ENCODE measurements around the gene RPL10A.

Gene RPL10A

DNA sequence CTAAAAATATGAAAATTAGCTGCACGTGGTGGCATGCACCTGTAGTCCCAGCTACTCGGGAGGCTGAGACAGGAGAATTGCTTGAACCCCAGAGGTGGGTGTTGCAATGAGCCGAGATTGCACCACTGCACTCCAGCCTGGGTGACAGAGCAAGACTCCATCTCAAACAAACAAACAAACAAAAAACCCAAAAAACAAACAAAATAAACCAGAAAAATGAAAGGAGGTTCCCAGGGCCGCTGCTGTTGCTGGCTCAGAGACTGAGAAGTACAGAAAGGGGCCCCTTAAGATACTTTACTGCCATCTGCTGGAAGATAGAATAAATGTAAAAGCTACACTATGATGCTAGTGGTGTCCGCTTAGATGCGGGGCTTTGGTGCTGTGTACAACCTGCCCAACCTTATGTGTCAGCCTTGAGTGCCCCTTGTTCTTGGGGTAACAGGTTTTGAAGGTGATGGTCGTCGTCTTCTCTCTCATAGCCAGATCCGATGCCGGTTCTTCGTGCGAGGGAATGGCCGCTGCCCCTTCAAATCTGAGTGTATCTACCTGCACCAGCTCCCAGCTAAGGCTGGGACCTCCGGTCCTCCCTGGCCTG is 18.8 kb upstream of the RPL10A start:
- DNase-seq: peak; percentile 41

DNA sequence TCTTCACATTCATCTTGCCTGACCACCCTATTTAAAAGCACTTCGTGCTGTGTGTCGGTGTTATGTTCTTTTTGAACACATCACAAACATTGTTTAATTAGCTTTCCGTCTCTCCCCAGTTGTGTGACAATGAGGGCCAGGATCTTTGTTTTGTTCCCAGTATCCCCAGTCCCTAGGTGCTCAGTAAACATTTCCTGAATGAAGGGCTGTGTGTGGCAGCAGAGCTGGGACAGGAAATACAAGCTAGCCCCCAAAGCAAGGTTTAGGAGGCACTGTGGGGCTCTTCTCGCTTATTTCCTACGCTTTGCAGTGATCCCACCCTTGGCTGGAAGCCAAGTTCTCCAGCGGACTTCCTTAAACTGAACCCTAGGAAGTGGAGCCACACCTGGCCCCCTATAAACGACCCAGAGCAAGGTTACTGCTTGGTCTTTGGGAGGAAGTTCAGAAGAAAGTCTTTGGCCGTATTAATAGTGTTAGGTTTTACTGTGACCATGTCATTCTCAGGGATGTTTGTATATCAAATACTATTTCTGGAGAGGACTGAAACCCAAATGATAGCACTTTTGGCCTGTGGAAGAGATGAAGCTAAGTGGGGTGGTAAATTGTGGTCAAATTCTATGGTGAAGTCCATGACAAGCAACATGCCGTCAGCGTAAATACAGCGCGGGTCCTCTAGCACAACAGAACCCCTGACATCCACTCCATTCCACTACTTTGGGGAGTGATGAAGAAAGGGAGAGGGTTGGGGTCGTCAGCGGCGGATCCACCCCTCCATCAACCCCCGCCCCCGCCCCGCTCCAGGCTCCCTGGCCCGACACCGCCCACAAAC is 16.6 kb upstream of the RPL10A start:
- no peak for DNase-seq

DNA sequence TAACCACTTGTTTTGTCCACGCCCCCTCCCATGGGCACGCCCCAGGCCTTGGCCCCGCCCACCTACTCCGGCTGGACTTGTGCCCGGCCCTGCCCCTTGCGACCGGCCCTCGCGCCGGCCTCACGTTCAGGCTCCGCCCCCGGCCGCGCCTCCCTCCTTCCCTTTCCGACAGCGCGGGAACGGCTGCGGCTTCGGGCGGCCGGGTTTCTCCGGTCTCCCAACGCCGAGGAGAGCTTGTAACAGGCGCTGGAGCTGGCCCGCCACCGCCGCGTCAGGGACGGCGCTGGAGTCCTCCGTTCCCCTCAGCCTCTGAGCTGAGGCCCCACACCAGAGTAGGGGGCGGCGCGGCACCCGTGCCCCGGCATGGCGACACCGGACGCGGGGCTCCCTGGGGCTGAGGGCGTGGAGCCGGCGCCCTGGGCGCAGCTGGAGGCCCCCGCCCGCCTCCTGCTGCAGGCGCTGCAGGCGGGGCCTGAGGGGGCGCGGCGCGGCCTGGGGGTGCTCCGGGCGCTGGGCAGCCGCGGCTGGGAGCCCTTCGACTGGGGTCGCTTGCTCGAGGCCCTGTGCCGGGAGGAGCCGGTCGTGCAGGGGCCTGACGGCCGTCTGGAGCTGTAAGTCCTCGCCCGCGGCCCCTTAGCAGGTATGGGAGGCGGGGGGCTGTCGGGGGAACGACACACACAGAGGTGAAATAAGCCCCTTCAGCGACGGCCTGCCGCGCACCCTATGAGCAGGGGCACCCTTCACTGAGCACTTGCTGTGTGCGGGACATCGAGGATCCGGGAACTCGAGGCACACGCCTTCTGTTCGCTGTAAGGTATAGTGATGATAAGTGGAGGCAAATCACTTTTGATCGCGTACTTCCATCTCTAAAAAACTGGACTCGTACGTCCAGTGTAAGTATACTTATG is 15.8 kb upstream of the RPL10A start, which contains the start of gene FANCE:
Gene FANCE, plus strand, starts transcription at position 156 of the 908 bp plus-strand sequence. Its CDS starts 208 bp downstream, at position 364.
- peak; percentile 98 for DNase-seq

DNA sequence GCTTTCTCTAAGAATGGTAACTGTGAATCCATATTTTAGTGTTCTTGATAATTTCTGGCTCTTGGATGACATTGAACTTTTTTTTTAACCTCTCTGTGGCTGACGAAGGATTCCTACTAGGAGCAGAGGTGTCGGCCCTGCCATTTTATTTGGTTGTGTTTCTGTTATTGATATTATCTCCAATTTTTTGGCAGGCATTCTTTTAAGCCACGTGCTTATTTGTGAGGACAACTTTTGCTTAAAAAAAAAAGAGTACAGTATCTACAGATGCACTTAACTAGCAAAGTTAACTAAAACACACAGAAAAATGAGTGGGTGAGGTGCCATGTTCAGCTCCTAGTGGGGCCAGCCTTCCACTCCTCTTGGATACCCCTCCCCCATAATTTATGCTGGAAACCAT is 15.0 kb upstream of the RPL10A start:
- no peak for DNase-seq

DNA sequence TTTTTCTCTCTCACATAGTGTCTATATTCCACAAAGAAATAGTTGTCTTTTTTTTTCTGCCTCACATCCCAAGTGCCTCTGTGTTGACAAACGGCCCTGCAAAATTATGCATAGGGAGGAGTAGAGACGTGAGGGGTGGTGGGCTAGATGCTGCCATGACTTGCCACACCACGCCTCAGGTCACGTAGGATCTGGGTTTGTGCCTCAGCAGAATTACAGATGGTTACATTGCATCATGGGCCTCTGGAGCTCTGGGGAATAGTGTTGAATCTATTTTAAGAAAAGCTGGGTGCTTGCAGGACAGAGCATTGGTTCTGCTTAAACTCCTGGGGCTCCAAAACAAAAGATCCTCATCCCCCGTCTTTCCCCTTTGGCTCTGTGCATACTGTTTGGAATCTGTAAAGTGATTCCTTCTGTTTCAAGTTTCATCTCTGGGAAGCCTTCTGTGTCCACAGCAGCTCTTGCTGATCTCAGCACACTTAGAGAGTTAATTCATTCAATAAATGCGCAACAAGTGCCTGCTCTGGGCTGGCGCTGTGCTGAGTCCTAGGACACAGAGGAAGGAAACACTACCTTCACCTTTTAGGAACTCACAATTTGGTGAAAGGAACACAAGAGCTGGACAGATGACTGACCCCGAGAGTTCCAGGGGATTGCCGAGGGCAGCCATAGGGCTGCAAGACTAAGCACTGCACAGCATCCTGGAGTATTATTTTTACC is 13.7 kb upstream of the RPL10A start:
- DNase-seq: no peak

DNA sequence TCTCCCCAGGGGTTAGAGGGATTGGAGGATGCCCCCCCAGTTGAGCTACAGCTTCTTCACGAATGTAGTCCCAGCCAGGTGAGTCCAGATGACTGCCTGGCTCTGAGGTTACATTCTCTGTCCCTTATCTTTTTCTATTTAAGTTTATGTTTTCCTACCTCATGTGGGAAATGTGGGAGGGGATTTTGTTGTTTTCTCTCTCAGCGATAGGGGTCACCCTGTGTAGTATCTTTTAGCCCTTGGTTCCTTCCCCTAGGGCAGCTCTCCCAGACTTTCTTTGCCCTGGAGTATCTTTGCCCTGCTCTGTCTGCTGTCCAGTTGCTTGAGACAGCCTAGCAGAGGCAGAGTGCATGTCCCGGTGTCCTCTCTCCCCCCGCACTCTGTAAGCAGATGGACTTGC is 10.3 kb upstream of the RPL10A start:
- no peak for DNase-seq

DNA sequence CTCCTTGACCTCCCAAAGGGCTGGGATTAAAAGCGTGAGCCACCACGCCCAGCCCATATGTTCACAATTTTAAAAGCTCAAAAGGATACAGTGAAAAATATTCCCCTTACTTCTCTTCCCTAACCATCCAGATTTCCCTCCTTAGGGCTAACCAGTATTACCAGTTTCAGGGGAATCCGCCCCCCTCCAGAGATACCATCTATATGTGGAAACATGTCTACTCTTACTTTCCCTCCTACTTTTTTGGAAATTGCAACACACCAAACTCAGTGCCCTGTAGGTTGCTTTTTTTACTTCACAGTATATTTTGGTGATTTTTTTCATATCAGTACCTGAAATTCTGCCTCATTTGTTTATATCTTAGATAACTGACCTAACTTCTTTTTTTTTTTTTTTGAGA is 6.9 kb upstream of the RPL10A start:
- DNase-seq: no peak

DNA sequence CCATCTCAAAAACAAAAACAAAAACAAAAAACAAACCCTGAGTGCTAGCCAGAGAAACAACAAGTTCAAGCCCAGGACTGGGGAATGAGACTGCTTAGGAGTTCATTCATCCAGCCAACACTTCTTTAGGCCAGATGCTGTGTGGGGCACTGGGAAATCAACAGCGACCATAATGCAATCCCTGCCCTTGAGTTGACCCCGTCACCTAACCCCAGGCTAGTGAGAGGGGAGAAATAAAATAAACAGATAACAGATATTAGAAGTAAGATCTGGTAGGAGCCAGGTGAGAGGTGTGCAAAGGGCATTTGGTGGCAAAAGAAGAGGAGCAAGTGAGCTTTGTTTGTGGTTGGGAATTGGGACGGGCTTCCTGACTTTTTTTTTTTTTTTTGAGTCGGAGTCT is 4.9 kb upstream of the RPL10A start:
- DNase-seq: no peak

DNA sequence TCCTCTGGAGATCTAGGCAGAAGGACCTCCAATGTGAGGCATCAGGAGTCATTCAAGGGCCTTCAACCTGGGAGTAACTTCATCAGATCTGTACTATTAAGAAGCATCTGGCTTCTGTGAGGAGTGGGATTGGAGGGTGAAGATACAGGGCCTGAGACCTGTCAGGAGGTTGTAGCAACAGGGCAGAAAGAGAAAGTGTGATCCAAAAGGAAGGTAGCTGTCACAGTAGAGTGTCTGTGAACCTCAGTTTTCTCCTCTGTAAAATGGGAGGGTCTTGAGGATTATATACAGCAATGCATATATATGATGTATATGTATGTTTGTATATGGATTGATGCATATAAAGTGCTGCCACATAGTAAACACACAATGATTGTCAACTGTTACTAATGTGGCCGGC is 2.6 kb upstream of the RPL10A start:
- no peak for DNase-seq

DNA sequence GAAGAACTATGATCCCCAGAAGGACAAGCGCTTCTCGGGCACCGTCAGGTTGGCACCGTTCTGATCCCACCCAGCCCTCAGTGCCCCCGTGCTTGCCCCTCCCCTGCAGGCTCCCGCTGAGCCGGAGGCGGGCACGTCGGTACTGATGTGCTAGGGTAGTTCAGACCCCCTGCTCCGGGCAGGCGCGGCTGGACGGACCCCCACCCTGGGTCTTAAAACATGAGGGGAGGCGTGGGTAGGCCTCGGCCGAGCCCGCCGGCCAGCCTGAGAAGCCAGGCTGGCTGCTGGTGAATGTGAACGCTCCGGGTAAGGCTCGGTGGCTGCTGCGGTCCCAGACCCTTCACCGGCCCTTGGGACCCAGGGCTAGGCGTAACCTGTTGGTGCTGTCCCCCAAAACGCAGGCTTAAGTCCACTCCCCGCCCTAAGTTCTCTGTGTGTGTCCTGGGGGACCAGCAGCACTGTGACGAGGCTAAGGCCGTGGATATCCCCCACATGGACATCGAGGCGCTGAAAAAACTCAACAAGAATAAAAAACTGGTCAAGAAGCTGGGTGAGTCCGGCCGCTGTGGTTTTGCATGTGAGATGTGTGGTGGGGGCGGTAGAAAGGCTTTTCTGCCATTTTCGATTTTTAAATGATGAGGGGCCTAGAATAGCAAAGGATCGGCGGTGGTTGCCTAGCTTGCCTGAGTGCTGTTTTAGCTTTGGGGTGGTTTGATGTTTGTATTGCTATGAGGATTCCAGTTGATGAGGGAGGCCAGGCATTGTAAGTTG is 964 bp downstream of the RPL10A start:
- no peak for DNase-seq

DNA sequence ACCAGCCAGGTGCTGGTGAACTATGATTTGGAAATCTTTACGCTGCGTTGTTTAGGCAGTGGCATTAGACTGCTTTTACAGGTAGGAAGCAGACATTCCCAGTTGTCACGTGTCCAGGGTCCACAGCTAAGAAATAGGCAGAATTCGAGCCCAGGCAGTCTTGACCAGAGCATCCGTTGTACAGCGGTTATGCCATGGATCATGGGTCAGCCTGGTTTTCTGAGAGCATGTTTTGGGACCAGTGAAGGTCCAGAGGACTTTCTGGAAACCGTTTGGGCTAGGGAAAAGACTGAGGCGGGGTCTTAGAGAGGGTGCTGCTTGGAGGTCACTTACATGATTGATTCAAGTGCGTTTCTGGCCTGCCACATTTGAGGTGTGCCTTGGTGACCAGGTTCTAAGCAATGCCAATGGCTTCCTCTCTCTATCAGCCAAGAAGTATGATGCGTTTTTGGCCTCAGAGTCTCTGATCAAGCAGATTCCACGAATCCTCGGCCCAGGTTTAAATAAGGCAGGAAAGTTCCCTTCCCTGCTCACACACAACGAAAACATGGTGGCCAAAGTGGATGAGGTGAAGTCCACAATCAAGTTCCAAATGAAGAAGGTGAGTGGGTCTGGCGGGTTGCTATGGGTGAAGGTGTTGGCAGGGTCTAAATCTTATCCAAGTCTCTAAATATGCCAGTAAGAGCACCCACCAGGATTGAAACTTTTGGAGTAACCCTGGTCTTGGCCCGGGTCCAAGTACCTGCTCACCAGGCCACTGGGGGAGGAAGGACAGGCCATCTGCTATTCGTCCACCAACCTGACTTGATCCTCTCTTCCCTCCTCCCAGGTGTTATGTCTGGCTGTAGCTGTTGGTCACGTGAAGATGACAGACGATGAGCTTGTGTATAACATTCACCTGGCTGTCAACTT is 1.8 kb downstream of the RPL10A start:
- DNase-seq: no peak

DNA sequence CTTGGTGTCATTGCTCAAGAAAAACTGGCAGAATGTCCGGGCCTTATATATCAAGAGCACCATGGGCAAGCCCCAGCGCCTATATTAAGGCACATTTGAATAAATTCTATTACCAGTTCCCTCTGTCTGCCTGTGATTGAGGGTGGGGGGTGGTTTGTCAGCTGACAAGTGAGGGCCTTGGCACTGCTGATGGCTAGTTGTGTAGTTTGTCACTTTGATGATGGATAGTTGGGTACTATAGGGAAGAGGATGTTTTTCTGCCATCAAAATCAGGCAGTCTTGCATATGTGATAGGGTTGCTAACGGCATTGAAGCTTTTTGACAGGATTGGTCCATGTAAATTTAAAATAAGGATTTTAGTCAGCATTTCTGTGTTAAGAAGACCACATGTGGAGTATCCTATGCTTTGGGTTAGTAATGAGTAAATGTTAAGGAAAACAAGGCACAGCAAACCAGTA is 2.5 kb downstream of the RPL10A start:
- DNase-seq: no peak

DNA sequence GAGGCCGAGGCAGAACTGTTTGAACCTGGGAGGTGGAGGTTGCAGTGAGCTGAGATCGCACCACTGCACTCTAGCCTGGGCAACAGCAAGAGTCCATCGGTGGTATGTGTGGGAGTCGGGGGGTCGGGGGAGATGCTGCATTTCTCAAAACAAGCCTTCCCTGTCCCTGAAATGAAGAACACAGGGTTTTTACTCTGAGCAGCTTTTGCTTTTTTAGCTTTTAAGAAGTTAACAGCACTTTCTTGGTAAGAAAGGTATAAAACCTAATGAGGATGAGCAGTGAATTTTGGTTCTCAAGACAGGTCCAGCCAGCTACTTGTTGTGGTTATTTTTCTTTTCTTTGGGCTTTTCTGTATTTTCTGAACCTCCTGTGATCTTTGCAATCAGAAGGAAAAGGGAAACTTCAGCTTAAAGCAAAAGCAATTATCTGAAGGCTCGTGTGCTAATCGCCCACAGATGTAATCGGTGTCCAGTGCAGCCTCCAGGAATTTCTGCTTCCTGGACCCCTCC is 3.7 kb downstream of the RPL10A start:
- DNase-seq: no peak

DNA sequence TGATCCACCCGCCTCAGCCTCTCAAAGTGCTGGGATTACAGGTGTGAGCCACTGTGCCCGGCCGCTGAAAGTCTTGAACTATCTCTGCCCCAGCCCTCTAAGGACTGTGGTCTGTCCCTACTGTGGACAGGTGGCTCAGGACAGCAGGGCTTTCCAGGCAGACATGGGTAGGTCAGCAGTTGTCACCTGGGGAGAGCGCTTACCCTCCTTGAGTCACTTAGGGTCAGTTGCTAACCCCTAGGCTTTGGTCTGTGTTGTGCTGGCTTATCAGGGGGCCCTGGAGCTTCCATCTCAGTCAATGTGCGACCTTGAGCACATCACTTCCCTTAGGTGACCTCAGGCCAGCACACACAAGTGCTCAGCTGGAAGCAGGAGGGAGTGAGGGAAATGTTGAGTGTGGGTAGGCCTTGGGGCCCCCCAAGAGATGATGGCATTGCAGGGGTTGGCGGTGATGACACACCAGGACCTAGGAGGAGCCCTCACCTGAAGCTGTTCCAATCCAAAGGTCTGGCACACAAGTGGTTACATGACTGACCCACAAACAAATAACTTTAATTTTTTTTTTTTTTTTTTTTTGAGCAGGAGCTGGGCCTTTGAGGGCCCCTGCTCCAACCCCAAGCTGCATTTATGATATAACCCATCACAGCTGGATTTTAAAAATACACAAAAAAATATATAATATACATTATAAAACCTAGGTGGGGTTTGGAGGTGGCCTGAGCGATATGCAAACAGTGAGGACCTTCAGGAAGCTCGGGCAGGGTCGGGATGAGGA is 5.1 kb downstream of the RPL10A start:
- no peak for DNase-seq

DNA sequence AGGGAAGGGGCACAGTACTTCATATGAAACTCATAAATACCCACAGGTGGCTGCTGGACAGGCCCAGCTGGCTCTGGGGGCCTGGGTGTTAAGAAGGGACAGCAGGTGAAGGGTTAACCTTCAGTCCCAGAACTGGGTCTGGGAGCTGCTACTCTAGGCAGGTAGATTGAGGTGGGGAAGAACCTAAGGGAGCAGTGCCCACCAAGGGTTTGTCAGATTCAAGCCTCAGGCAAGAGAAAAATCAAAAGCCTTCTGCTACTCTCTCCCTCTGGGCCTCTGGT is 5.6 kb downstream of the RPL10A start:
- DNase-seq: no peak

DNA sequence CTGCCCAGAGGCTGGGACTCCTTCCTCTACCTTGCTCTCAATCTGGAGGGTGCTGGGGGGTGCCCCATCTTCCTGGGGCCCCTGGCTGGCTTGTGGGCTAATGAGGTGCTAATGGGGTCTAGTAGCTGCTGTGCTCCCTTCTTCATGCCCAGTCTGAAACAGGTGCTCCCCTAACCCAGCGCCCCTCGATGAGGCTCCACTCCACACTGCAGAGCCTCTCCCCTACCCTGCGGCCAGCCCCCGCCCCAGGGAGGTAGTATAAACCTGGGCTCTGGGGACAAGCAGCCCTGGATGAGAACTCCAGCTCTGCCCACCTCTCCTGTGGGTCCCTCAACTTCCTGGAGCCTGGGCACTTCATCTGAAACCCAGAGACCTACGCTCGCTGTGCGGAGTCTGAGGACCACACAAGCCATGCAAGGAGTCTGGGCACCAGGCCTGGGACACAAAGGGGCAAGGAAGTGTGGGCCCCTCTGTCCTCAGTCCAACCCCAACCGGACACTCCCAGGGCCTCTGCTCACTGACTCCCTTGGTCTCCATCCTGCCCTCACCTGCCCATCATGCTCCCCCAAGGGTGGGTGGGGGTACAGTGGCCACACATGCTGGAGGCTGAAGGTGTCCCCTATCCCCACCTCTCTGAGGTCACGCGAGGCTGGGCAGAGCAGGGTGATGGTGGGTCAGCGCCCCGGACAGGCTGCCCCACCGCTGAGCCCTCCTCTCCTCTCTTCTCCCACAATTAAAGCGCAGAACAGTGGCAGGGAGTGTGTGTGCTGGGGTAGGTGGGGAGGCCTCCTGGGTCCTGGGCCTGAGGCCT is 6.1 kb downstream of the RPL10A start:
- no peak for DNase-seq

DNA sequence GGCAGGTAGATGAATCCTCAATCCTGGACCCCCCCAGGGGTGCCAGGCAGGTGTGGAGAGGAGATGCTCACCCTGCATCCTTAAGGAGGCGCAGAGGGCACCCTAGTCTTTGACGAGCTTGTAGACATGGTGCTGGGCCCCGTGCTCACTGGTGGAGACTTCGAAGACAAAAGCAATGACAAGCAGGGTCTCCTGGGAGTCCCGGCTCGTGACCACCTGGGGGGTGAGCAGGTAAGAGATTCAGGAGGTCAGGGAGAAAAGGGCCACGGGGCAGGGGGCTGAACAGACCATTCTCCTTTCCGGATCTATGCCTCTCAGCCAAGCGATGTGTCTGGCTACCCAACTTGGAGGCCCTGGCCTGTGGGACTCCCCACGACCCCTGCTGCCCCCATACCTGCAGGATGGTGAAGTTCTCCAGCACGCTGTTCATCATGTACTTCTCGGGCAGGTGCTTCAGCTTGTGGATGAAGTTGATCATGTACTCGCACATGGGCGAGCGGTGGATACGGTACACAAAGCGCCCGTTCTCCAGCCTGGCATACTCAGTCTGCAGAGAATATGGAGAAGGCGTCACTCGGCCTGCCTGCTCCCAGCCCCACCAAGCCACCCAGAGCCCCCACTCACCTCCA is 6.9 kb downstream of the RPL10A start:
- DNase-seq: no peak

DNA sequence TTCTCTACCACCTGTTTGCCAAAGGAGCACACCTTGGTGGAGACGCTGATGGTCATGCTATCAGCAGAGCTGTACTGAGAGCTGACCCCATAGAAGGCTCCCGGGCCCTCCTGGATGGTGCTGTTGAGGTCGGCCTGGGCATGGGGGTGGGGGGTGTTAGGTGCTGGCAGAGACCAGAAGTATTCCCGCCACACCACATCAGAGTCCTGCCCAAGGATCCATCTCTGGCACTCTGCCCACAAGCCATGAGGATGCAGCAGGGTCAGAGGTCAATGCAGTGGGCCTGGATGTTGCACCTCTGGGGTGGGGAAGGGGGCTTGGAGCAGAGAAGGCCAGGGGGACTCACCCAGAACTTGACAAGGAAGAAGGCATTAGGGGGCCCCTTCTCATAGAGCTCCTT is 7.4 kb downstream of the RPL10A start:
- DNase-seq: no peak

DNA sequence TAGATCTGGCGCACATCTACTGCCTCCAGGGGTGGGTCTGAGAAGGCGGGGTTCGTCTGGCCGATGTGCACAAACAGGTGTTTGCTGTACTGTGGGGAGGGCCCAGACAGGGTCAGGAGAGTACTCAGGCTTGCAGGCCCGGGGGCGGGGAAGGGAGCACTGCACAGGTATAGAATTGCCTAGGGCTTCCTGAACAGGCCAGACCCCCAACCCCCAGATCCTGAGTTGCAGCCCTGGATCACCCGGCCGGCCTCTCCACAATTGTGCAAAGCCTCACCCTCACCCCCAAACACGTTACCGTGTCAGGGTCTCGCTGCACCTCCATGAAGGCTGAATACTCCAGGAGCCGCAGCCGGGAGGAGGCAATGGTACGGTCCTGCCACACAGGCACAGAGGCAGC is 7.8 kb downstream of the RPL10A start:
- DNase-seq: no peak

All from activated CD4-positive, CD25-positive, alpha-beta regulatory T cell treated with anti-CD3 and anti-CD28 coated beads, Interleukin-2, amount 50 U/mL, for 72 hours (primary cell).